Panc1 (cell line): ENCODE data around the gene SOBP.

ENCODE experiments used
- REST ChIP-seq, 2 experiments: IDR thresholded peaks; 2 replicates each; pipeline ENCODE4 v1.6.1; 2011 to 2012; ENCODE audit warnings: low read depth in 2 of 2, control low read depth in 1 of 2, low read length in 1 of 2, mild to moderate bottlenecking in 1 of 2, moderate library complexity in 1 of 2; ENCODE audit not compliant: insufficient read depth in 1 of 2
- TF ChIP-seq, protein P1 (sequence below): fragments of 450-650 bp; IDR thresholded peaks from 2 replicates; pipeline ENCODE4 v1.5.1; 2017; ENCODE audit warnings: mild to moderate bottlenecking

- TF ChIP-seq REST (IDR thresholded peaks at IDR 0.05; ENCODE audit: insufficient read depth in 1 of 2, low read depth in 2 of 2, low read length in 1 of 2) = no peak
- TF ChIP-seq, protein P1, sequence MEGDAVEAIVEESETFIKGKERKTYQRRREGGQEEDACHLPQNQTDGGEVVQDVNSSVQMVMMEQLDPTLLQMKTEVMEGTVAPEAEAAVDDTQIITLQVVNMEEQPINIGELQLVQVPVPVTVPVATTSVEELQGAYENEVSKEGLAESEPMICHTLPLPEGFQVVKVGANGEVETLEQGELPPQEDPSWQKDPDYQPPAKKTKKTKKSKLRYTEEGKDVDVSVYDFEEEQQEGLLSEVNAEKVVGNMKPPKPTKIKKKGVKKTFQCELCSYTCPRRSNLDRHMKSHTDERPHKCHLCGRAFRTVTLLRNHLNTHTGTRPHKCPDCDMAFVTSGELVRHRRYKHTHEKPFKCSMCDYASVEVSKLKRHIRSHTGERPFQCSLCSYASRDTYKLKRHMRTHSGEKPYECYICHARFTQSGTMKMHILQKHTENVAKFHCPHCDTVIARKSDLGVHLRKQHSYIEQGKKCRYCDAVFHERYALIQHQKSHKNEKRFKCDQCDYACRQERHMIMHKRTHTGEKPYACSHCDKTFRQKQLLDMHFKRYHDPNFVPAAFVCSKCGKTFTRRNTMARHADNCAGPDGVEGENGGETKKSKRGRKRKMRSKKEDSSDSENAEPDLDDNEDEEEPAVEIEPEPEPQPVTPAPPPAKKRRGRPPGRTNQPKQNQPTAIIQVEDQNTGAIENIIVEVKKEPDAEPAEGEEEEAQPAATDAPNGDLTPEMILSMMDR = no peak
These were observed 55.8 kb downstream of the SOBP start for GRCh38 chr6:107545763-107546162.
